GM12892 (cell line): ENCODE results near the gene RNF40.
A peak's percentile ranks its signal among the peaks of the same experiment; 100 is the strongest.

Source experiments
- DNase-seq: peaks from one replicate; pipeline ENCODE4 v3.0.0; 2011; ENCODE audit not compliant: insufficient read length
- FAIRE-seq: peaks from 2 replicates; lab custom pipeline; 2011; peaks lifted over from hg19 to GRCh38; lab: Jason Lieb, UNC
- POLR2A ChIP-seq: IDR thresholded peaks from 2 replicates; pipeline ENCODE4 v1.6.1; 2011; ENCODE audit warnings: low read depth, low read length, control low read depth
- POLR2AphosphoS5 ChIP-seq: IDR thresholded peaks from 2 replicates; pipeline ENCODE4 v1.6.1; 2011; ENCODE audit warnings: low read depth, low read length, control low read depth
- TAF1 ChIP-seq: IDR thresholded peaks from 2 replicates; pipeline ENCODE4 v1.6.1; 2011; ENCODE audit warnings: low read depth, mild to moderate bottlenecking, control low read depth, low read length, borderline replicate concordance

The RNF40 gene

GRCh38 chr16:30745082-30745481, 17.0 kb upstream of the RNF40 start:
- no peak for FAIRE-seq
- TF ChIP-seq POLR2A (no peak), POLR2AphosphoS5 (no peak), TAF1 (no peak)
- DNase-seq: no peak

GRCh38 chr16:30746638-30747175, 15.4 kb upstream of the RNF40 start:
- no peak for FAIRE-seq

GRCh38 chr16:30747331-30747730, 14.8 kb upstream of the RNF40 start:
- TF ChIP-seq TAF1 (no peak), POLR2AphosphoS5 (no peak), POLR2A (no peak)
- DNase-seq: no peak
- FAIRE-seq: peak; percentile 50

More at GRCh38 chr16:30746638-30747175, 15.4 kb upstream of the RNF40 start:
- TF ChIP-seq TAF1 (no peak), POLR2A (no peak), POLR2AphosphoS5 (no peak)
- DNase-seq: no peak

GRCh38 chr16:30747799-30748633, 14.1 kb upstream of the RNF40 start, which contains the start of gene PHKG2:
Gene PHKG2 (plus strand): TSS chr16:30748425. CDS start chr16:30748821, 396 bp downstream.
- peak; percentile 97 for FAIRE-seq
- peak; percentile 98 for DNase-seq
- TF ChIP-seq POLR2A (peak; percentile 89), POLR2AphosphoS5 (peak; percentile 89), TAF1 (peak; percentile 95)

GRCh38 chr16:30748634-30749445, 13.3 kb upstream of the RNF40 start:
- TF ChIP-seq POLR2AphosphoS5: no peak
- DNase-seq (peak; percentile 56), FAIRE-seq (no peak)

- no peak for TF ChIP-seq TAF1
- DNase-seq (no peak), FAIRE-seq (no peak)
Measured at GRCh38 chr16:30750201-30750600, 11.9 kb upstream of the RNF40 start.

- DNase-seq (no peak), FAIRE-seq (no peak)
- TF ChIP-seq POLR2AphosphoS5 (no peak), TAF1 (no peak), POLR2A (no peak)
Measured at GRCh38 chr16:30750876-30751465, 11.2 kb upstream of the RNF40 start.

- FAIRE-seq (no peak), DNase-seq (no peak)
- TF ChIP-seq POLR2A (no peak), TAF1 (no peak), POLR2AphosphoS5 (no peak)
Measured at GRCh38 chr16:30753596-30753995, 8.5 kb upstream of the RNF40 start.

- no peak for DNase-seq
- TF ChIP-seq POLR2AphosphoS5 (no peak; the same call in 1 of the 2 replicates), POLR2A (0 out of 2 replicates have a peak, but pooled peaks have one; percentile 2)
- FAIRE-seq: no peak
Measured at GRCh38 chr16:30755955-30756780, 6.0 kb upstream of the RNF40 start.

GRCh38 chr16:30756781-30757100, 5.4 kb upstream of the RNF40 start:
- TF ChIP-seq POLR2AphosphoS5: no peak
- TF ChIP-seq TAF1: no peak
- TF ChIP-seq POLR2A: no peak
- FAIRE-seq: no peak
- no peak for DNase-seq
